Measurements from ENCODE around the gene CYP4Z1.
"Not testable (repeated sequence)": the region's sequence is repeated elsewhere in the genome, so short reads cannot be mapped to it uniquely, and the experiment has no call there.

DNA sequence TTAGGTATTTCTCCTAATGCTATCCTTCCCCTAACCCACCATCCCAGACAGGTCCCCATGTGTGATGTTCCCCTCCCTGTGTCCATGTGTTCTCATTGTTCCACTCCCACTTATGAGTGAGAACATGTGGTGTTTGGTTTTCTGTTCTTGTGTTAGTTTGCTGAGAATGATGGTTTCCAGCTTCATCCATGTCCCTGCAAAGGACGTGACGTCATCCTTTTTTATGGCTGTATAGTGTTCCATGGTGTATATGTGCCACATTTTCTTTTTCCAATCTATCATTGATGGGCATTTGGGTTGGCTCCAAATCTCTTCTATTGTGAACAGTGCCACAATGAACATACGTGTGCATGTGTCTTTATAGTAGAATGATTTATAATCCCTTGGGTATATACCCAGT lies 65.6 kb downstream of the CYP4Z1 start:
- not testable (repeated sequence) for TF ChIP-seq CTCF, POLR2AphosphoS5 (IDR thresholded peaks at IDR 0.05)

All from gastroesophageal sphincter (tissue), 3 donors.